IMR-90 (cell line): ENCODE data around the gene HAUS5.

Source experiments
- CEBPB ChIP-seq: IDR thresholded peaks from 2 replicates; pipeline ENCODE4 v1.6.1; 2012; ENCODE audit warnings: low read depth, low read length, improper control_type of control experiment
- MAZ ChIP-seq: IDR thresholded peaks from 2 replicates; pipeline ENCODE4 v1.6.1; 2012; ENCODE audit warnings: low read depth, mild to moderate bottlenecking, low read length, improper control_type of control experiment, moderate library complexity, borderline replicate concordance
- POLR2A ChIP-seq: IDR thresholded peaks from 2 replicates; pipeline ENCODE4 v1.6.1; 2012; ENCODE audit warnings: mild to moderate bottlenecking, low read depth, low read length
- RAD21 ChIP-seq: IDR thresholded peaks from 2 replicates; pipeline ENCODE4 v1.6.1; 2012; ENCODE audit warnings: low read length, improper control_type of control experiment
- RFX5 ChIP-seq: IDR thresholded peaks from 2 replicates; pipeline ENCODE4 v1.8.0; 2012; ENCODE audit warnings: low read depth, mild to moderate bottlenecking, low read length, moderate library complexity
- SMC3 ChIP-seq: fragments of 150-350 bp; IDR thresholded peaks from 2 replicates; pipeline ENCODE4 v1.6.1; 2016; ENCODE audit warnings: low read depth, mild to moderate bottlenecking, antibody characterized with exemption, low read length, moderate library complexity
- TF ChIP-seq, protein P1 (sequence below): conservative IDR thresholded peaks from 2 replicates; pipeline ENCODE4 v1.5.1; 2012; ENCODE audit warnings: mild to moderate bottlenecking, low read depth, low read length, improper control_type of control experiment
- TF ChIP-seq, protein P2 (sequence below): fragments of 150-350 bp; IDR thresholded peaks from 2 replicates; pipeline ENCODE4 v1.6.1; 2017; ENCODE audit warnings: mild to moderate bottlenecking, antibody characterized with exemption, low read length, low read depth
- TF ChIP-seq, protein P3 (sequence below): fragments of 150-350 bp; IDR thresholded peaks from 2 replicates; pipeline ENCODE4 v1.6.1; 2016; ENCODE audit warnings: low read depth, mild to moderate bottlenecking, low read length, moderate library complexity, borderline replicate concordance

DNA sequence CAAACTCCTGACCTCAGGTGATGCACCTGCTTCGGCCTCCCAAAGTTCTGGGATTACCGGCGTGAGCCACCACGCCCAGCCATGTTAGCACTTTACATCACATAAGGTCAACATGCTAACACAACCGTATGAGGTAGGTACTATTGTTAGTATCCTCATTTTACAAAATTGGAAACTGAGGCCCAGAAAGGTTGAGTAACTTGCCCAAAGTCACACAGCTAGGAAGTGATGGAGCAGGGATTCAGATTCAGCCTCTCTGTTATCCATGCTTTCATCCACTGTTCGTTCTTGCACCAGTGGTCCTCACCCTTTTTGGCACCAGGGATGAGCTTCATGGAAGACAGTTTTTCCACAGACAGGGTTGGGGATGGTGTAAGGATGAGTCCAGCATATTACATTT is 44.2 kb downstream of the HAUS5 start:
- TF ChIP-seq, protein P1, sequence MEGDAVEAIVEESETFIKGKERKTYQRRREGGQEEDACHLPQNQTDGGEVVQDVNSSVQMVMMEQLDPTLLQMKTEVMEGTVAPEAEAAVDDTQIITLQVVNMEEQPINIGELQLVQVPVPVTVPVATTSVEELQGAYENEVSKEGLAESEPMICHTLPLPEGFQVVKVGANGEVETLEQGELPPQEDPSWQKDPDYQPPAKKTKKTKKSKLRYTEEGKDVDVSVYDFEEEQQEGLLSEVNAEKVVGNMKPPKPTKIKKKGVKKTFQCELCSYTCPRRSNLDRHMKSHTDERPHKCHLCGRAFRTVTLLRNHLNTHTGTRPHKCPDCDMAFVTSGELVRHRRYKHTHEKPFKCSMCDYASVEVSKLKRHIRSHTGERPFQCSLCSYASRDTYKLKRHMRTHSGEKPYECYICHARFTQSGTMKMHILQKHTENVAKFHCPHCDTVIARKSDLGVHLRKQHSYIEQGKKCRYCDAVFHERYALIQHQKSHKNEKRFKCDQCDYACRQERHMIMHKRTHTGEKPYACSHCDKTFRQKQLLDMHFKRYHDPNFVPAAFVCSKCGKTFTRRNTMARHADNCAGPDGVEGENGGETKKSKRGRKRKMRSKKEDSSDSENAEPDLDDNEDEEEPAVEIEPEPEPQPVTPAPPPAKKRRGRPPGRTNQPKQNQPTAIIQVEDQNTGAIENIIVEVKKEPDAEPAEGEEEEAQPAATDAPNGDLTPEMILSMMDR: no peak
- TF ChIP-seq, protein P2, sequence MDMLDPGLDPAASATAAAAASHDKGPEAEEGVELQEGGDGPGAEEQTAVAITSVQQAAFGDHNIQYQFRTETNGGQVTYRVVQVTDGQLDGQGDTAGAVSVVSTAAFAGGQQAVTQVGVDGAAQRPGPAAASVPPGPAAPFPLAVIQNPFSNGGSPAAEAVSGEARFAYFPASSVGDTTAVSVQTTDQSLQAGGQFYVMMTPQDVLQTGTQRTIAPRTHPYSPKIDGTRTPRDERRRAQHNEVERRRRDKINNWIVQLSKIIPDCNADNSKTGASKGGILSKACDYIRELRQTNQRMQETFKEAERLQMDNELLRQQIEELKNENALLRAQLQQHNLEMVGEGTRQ: no peak
- TF ChIP-seq RAD21: no peak
- TF ChIP-seq, protein P3, sequence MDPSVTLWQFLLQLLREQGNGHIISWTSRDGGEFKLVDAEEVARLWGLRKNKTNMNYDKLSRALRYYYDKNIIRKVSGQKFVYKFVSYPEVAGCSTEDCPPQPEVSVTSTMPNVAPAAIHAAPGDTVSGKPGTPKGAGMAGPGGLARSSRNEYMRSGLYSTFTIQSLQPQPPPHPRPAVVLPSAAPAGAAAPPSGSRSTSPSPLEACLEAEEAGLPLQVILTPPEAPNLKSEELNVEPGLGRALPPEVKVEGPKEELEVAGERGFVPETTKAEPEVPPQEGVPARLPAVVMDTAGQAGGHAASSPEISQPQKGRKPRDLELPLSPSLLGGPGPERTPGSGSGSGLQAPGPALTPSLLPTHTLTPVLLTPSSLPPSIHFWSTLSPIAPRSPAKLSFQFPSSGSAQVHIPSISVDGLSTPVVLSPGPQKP: no peak
- TF ChIP-seq POLR2A: no peak
- TF ChIP-seq RFX5: no peak
- TF ChIP-seq CEBPB: no peak
- TF ChIP-seq MAZ: no peak
- no peak for TF ChIP-seq SMC3
